Measurements from ENCODE around the gene ADIG.

ADIG gene

DNA sequence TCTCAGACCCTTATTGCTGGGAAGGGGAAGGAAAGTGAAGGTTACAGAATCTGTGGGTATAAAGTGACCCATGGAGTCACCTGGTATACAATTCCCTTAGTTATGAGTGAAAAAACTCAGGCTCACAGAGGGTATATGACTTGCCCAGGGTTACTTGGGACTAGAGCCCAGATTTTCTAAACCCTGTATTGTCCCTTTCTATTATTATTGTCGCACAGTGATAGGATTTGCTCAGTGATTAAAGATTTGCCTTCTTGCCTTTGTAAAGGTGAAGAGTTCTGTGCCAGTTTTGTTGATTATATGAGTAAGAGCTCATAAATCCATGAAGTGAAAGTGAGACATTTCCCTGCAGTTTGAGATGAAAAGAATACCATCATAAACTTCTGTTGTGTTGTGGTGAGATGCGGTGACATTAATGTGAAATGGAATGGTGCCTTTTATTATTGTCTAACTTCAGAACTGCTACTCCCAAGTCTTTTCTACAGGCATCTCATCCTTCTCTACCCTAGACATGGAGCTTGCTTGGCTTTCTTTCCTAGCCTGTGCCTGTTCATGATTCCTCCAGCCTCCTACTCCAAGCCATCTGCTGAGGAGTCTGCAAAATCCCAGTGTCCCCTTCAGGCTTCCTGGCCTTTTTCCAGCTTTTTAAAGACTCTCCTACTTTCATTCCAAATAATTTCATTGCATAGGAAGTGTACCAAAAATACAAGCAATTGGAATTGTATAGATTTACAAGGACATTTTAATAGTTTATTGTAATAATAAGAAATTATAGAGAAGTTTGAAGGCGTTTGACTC is 33.5 kb upstream of the ADIG start:
- DNase-seq (ENCODE audit: extremely low read depth, low read depth) = no peak
- TF ChIP-seq CTCF (IDR thresholded peaks at IDR 0.05; ENCODE audit: low read depth, low read length) = no peak

GRCh38 chr20:38548356-38549083 is 32.5 kb upstream of the ADIG start:
- no peak for TF ChIP-seq CTCF (IDR thresholded peaks at IDR 0.05; ENCODE audit: low read depth, low read length)
- no peak for DNase-seq (ENCODE audit: extremely low read depth, low read depth)

DNA sequence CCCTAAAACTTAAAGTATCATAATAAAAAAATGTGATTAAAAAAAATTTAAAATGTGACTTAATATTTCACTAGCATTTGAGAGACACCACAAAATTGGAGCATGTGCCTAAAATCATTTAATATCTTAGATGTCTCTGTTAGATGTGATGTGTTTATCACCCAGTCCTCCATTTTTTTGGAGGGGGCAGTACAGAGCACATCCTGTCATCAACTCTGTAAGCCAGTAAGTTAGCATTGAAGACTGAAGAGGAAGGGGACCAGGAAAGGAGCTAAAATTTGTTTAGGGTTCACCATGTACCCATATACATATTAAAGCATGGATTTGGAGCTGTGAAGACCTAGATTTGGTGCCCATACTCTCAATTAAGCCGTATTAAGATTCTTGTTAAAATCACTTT is 30.7 kb upstream of the ADIG start:
- no peak for TF ChIP-seq CTCF (IDR thresholded peaks at IDR 0.05; ENCODE audit: low read depth, low read length)
- no peak for DNase-seq (ENCODE audit: extremely low read depth, low read depth)

DNA sequence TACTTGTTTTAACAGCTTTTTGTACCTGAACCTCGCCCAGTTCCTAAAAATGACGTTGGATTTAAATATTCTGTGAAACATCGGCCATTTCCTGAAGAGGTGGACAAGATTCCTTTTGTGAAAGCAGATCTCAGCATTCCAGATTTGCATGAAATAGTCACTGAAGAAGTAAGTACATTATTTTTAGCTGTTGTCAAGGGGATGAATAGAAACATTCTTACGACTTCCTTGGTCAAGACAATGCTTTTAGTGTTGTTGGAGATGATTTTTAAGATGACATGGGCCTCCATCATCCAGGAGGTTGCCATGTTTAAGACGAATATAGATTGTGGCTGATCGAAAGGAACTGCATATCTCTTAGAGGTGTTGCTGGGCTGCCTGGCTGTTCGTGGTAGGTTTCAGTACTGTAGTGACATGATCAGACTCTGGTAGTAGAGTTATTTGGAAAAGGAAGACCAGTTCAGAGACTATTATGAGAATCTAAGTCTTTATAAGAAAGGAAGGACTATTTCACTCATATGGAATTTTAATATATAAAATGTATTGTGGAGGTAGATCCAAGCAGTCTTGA is 29.9 kb upstream of the ADIG start:
- no peak for TF ChIP-seq CTCF (IDR thresholded peaks at IDR 0.05; ENCODE audit: low read depth, low read length)
- DNase-seq (ENCODE audit: extremely low read depth, low read depth) = no peak

DNA sequence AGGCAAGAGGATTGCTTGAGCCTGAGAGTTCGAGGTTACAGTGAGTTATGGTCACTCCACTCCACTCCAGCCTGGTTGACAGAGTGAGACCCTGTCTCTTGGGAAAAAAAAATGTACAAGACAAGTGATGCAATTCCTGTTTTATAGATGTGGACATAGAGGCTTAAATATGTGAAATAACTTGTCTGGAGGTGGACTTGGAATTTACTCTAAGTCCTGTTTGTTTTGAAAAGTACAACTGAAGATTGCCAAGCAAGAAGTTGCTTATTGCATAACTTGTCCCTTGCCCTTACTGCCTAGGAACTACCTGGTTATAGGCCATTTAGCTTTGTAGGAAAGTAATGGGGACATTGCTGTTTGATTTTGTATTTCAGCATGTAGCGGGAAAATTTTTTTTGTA is 26.0 kb upstream of the ADIG start:
- DNase-seq (ENCODE audit: extremely low read depth, low read depth) = no peak
- no peak for TF ChIP-seq CTCF (IDR thresholded peaks at IDR 0.05; ENCODE audit: low read depth, low read length)

GRCh38 chr20:38555395-38555794 is 25.6 kb upstream of the ADIG start:
- DNase-seq (ENCODE audit: extremely low read depth, low read depth) = no peak

More at GRCh38 chr20:38555395-38555794, 25.6 kb upstream of the ADIG start:
- no peak for TF ChIP-seq CTCF (IDR thresholded peaks at IDR 0.05; ENCODE audit: low read depth, low read length)
